ENCODE results near the gene DAGLA. TPM values are rescaled to one million over a fixed set of nuclear protein-coding genes. Genes with fewer than 3 reads are reported as not detected.

Gene DAGLA
- total RNA-seq, 1 donor from 2014 or later, result 4.8 TPM

DNA sequence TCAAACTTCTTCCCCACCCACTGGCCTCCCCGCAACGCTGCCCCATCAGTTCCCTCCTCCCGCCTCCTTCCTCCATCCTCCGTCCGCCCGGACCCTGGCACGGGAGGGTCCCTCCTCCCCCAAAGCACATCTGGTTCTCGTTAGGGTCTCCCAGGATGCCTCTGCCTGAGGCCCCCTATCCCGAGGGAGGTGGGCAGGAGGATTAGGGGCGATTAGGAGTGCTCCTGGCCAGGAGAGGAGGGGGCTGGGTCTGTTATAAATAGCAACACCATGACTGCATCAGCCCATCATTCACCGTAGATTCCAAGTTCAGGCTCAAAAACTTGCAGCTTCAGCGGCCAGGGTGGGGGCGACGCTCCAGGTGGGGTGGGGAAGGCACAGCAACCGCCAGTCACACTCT, 82.6 kb downstream of the DAGLA start:
- no peak overlapping the region for H3K4me3 Mint-ChIP-seq (ENCODE audit: unreplicated experiment)
- H3K9me3 Mint-ChIP-seq (ENCODE audit: low read depth), result no peaks in the 10 kb centered on the region
- no peak for DNase-seq (ENCODE audit: low spot score)
- TF ChIP-seq, protein P1, sequence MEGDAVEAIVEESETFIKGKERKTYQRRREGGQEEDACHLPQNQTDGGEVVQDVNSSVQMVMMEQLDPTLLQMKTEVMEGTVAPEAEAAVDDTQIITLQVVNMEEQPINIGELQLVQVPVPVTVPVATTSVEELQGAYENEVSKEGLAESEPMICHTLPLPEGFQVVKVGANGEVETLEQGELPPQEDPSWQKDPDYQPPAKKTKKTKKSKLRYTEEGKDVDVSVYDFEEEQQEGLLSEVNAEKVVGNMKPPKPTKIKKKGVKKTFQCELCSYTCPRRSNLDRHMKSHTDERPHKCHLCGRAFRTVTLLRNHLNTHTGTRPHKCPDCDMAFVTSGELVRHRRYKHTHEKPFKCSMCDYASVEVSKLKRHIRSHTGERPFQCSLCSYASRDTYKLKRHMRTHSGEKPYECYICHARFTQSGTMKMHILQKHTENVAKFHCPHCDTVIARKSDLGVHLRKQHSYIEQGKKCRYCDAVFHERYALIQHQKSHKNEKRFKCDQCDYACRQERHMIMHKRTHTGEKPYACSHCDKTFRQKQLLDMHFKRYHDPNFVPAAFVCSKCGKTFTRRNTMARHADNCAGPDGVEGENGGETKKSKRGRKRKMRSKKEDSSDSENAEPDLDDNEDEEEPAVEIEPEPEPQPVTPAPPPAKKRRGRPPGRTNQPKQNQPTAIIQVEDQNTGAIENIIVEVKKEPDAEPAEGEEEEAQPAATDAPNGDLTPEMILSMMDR (IDR thresholded peaks at IDR 0.05), result no peak
- H3K27me3 Mint-ChIP-seq (ENCODE audit: low read depth), result no peaks in the 10 kb centered on the region
- no peaks in the 10 kb centered on the region for H3K36me3 Mint-ChIP-seq (ENCODE audit: low read depth)
- H3K27ac Mint-ChIP-seq (ENCODE audit: unreplicated experiment), result no peak overlapping the region
- no peaks in the 10 kb centered on the region for H3K4me1 Mint-ChIP-seq (ENCODE audit: low read depth)

DNA sequence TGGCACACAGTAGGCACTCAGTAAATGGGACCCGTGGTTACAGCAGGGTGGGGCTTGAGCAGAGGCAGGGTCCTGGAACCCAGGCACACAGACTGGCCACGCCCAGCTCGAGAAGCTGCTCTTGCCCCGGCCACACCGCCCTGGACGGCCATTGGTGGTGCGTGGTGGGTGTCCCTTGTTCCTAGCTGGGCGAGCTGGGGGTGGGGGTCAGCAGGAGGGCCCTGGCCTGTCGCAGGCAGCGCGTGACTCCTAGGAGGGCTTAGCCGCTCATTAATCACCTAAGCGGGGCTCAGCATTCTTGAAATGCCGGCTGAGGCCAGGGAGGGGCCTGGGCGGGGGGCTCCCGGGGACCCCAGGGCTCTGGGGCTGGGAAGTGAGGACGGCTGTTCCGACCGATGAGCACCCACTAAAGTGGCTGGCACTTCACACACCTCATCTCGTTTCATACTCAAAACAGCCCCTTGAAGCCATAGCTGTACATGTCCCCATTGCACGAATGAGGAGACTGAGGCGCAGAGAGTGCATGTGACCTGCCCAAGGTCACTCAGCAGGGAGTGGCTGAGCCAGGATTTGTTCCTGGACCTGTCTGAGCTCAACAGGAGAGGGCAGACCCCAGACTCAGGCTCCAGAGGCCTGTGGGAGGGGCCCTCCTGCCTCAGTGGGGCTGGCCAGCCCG, 83.9 kb downstream of the DAGLA start:
- Mint-ChIP-seq H3K4me3 (ENCODE audit: unreplicated experiment) (no peak overlapping the region), H3K9me3 (ENCODE audit: low read depth) (no peaks in the 10 kb centered on the region), H3K36me3 (ENCODE audit: low read depth) (no peaks in the 10 kb centered on the region), H3K4me1 (ENCODE audit: low read depth) (no peaks in the 10 kb centered on the region), H3K27ac (ENCODE audit: unreplicated experiment) (no peak overlapping the region), H3K27me3 (ENCODE audit: low read depth) (no peaks in the 10 kb centered on the region)
- TF ChIP-seq, protein P1 (IDR thresholded peaks at IDR 0.05), result no peak
- no peak for DNase-seq (ENCODE audit: low spot score)

DNA sequence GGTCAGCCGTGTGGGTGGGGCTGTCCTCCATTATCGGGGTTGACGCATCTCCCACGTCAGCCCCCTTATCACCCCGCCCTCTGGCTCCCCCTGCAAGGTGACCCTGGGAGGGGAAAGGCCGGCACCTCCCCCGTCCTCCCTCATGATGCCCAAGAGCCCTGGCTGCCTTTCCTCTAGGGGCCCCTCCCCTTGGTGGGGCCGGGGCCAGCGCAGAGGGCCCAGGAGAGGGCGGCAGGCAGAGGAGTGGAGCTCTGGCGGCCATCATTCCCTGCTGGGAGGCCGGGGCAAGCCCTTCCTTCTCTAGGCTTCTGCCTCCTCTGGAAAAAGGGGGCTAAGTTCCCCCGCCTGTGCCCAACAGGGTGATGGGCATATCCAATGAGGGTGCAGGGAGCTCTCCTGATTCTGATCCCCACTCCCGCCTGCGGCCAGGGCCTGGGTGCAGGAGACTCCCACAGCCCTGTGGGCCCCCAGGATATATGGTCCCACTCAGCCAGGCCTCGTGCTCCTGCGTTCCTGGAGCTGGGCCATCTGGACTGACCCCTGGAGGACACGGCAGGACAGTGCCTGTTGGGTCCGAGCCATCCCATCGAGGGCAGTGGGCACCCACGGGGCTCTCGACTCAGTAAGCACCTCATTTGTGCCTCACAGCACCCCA, 84.5 kb downstream of the DAGLA start:
- Mint-ChIP-seq H3K27ac (ENCODE audit: unreplicated experiment) (no peak overlapping the region), H3K4me3 (ENCODE audit: unreplicated experiment) (no peak overlapping the region), H3K36me3 (ENCODE audit: low read depth) (no peaks in the 10 kb centered on the region), H3K27me3 (ENCODE audit: low read depth) (no peaks in the 10 kb centered on the region), H3K4me1 (ENCODE audit: low read depth) (no peaks in the 10 kb centered on the region), H3K9me3 (ENCODE audit: low read depth) (no peaks in the 10 kb centered on the region)
- TF ChIP-seq, protein P1 (IDR thresholded peaks at IDR 0.05), result no peak
- DNase-seq (ENCODE audit: low spot score), result no peak

DNA sequence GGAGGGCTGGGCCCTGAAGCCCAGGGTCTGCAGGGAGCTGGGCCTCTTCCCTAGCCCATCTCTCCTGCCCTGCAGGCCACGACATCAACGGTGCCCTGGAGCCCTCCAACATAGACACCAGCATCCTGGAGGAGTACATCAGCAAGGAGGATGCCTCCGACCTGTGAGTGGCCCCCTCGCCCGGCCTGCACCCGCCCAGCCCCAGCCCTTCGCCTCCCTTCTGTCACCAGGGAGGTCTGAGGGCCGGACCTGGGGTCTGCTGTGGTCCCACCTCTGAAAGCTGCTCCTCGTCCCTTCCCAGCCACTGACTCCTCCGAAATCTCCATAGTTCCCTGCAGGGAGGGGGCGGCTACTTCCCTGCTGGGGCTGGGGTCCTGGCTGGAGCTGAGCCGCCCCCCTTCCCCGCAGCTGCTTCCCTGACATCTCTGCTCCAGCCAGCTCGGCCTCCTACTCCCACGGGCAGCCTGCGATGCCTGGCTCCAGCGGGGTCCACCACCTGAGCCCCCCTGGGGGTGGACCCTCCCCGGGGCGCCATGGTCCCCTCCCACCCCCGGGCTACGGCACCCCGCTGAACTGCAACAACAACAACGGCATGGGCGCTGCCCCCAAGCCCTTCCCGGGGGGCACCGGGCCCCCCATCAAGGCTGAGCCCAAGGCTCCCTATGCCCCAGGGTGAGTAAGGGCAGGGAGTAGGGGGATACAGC, 85.5 kb downstream of the DAGLA start:
- no peaks in the 10 kb centered on the region for H3K27me3 Mint-ChIP-seq (ENCODE audit: low read depth)
- H3K27ac Mint-ChIP-seq (ENCODE audit: unreplicated experiment), result no peak overlapping the region
- no peaks in the 10 kb centered on the region for H3K4me1 Mint-ChIP-seq (ENCODE audit: low read depth)
- no peaks in the 10 kb centered on the region for H3K36me3 Mint-ChIP-seq (ENCODE audit: low read depth)
- TF ChIP-seq, protein P1 (IDR thresholded peaks at IDR 0.05), result no peak
- H3K4me3 Mint-ChIP-seq (ENCODE audit: unreplicated experiment), result no peak overlapping the region
- no peaks in the 10 kb centered on the region for H3K9me3 Mint-ChIP-seq (ENCODE audit: low read depth)
- no peak for DNase-seq (ENCODE audit: low spot score)

DNA sequence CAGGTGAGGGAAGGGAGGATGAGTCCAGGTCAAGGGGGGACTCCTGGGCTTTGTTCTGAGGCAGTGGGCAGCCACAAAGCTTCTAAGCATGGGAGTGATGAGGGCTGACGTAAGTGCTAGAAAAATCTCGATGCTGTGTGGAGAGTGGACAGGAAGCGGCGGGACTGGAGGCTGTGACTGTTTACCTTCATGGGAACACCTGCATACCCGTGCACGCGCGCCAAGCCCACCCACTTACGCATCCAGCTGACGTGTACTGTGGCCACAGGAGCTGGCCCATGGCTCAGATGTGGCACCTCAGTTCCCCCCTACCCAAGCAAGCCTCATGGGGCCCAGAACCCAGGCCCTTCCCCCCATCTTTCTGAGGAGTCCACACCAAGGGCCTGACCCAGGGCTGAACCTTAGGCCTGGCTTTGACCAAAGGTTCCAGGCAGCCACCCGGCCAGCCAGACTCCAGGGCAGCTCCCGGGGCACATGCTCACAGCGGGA, 86.2 kb downstream of the DAGLA start:
- Mint-ChIP-seq H3K36me3 (ENCODE audit: low read depth) (no peaks in the 10 kb centered on the region), H3K27me3 (ENCODE audit: low read depth) (no peaks in the 10 kb centered on the region), H3K4me3 (ENCODE audit: unreplicated experiment) (no peak overlapping the region), H3K27ac (ENCODE audit: unreplicated experiment) (no peak overlapping the region), H3K4me1 (ENCODE audit: low read depth) (no peaks in the 10 kb centered on the region), H3K9me3 (ENCODE audit: low read depth) (no peaks in the 10 kb centered on the region)
- DNase-seq (ENCODE audit: low spot score), result no peak
- TF ChIP-seq, protein P1 (IDR thresholded peaks at IDR 0.05), result no peak
